H9 (cell line): ENCODE measurements around the gene KCNK13. TPM values are rescaled to one million over a fixed set of nuclear protein-coding genes. Genes with fewer than 3 reads are reported as not detected.

Source experiments
- DNase-seq: peaks from one replicate; pipeline ENCODE4 v3.0.0-alpha.2; 2017
- H2AFZ ChIP-seq: one replicate; pipeline ENCODE4 v1.6.1; 2013; ENCODE audit warnings: mild to moderate bottlenecking, low read length, control low read depth, moderate library complexity
- H2AK5ac ChIP-seq: 2 replicates; pipeline ENCODE4 v1.6.1; 2013; ENCODE audit warnings: low read length, control low read depth, mixed read lengths; ENCODE audit not compliant: insufficient read length
- H2BK120ac ChIP-seq: one replicate; pipeline ENCODE4 v1.6.1; 2013; ENCODE audit warnings: low read depth, mild to moderate bottlenecking, low read length, control low read depth, inconsistent platforms; ENCODE audit not compliant: poor library complexity, severe bottlenecking
- H2BK12ac ChIP-seq: 2 replicates; pipeline ENCODE4 v1.6.1; 2013; ENCODE audit warnings: low read length, control low read depth, mixed read lengths, low read depth; ENCODE audit not compliant: insufficient read length
- H2BK15ac ChIP-seq: 2 replicates; pipeline ENCODE4 v1.6.1; 2013; ENCODE audit warnings: low read depth, low read length, control low read depth
- H2BK20ac ChIP-seq: one replicate; pipeline ENCODE4 v1.6.1; 2013; ENCODE audit warnings: low read depth, mild to moderate bottlenecking, low read length, control low read depth, inconsistent platforms; ENCODE audit not compliant: poor library complexity, severe bottlenecking
- H2BK5ac ChIP-seq: 2 replicates; pipeline ENCODE4 v1.6.1; 2013; ENCODE audit warnings: low read length, control low read depth, mixed read lengths; ENCODE audit not compliant: insufficient read length
- H3K14ac ChIP-seq: 2 replicates; pipeline ENCODE4 v1.6.1; 2013; ENCODE audit warnings: low read length, control low read depth; ENCODE audit not compliant: insufficient read depth
- H3K18ac ChIP-seq: 2 replicates; pipeline ENCODE4 v1.6.1; 2013; ENCODE audit warnings: low read depth, mild to moderate bottlenecking, mixed read lengths, low read length, control low read depth; ENCODE audit not compliant: insufficient read length
- H3K23ac ChIP-seq: 2 replicates; pipeline ENCODE4 v1.6.1; 2013; ENCODE audit warnings: low read length, control low read depth, mixed read lengths, low read depth; ENCODE audit not compliant: insufficient read length
- H3K23me2 ChIP-seq: 2 replicates; pipeline ENCODE4 v1.6.1; 2013; ENCODE audit warnings: low read depth, mild to moderate bottlenecking, mixed read lengths, low read length, control low read depth; ENCODE audit not compliant: insufficient read length, poor library complexity, severe bottlenecking
- H3K27ac ChIP-seq: 2 replicates; pipeline ENCODE4 v1.5.1; 2013; ENCODE audit warnings: low read length, control low read depth, mixed read lengths, low read depth; ENCODE audit not compliant: insufficient read length
- H3K27me3 ChIP-seq: 2 replicates; pipeline ENCODE4 v1.6.1; 2013; ENCODE audit warnings: low read length, control low read depth, inconsistent platforms; ENCODE audit not compliant: insufficient read depth
- H3K4ac ChIP-seq: 2 replicates; pipeline ENCODE4 v1.6.1; 2013; ENCODE audit warnings: low read depth, mild to moderate bottlenecking, control low read depth, inconsistent platforms, low read length, moderate library complexity
- H3K4me1 ChIP-seq: 2 replicates; pipeline ENCODE4 v1.6.1; 2013; ENCODE audit warnings: low read length, control low read depth, inconsistent platforms; ENCODE audit not compliant: insufficient read depth
- H3K4me2 ChIP-seq: 2 replicates; pipeline ENCODE4 v1.6.1; 2013; ENCODE audit warnings: low read length, control low read depth, mixed read lengths; ENCODE audit not compliant: insufficient read length, insufficient read depth
- H3K56ac ChIP-seq: 2 replicates; pipeline ENCODE4 v1.6.1; 2013; ENCODE audit warnings: low read depth, mild to moderate bottlenecking, mixed read lengths, low read length, control low read depth; ENCODE audit not compliant: insufficient read length
- H3K79me1 ChIP-seq: 2 replicates; pipeline ENCODE4 v1.6.1; 2013; ENCODE audit warnings: low read depth, mild to moderate bottlenecking, moderate library complexity, low read length, control low read depth, inconsistent platforms; ENCODE audit not compliant: insufficient read depth, poor library complexity, severe bottlenecking
- H3K79me2 ChIP-seq: 2 replicates; pipeline ENCODE4 v1.6.1; 2013; ENCODE audit warnings: low read length, control low read depth, inconsistent platforms; ENCODE audit not compliant: insufficient read depth
- H3K9ac ChIP-seq: 2 replicates; pipeline ENCODE4 v1.6.1; 2013; ENCODE audit warnings: low read length, control low read depth, mixed read lengths; ENCODE audit not compliant: insufficient read length; ENCODE audit errors: extremely low read depth
- H3K9me3 ChIP-seq: one replicate; pipeline ENCODE4 v1.6.1; 2013; ENCODE audit warnings: low read depth, low read length, inconsistent platforms; ENCODE audit not compliant: control insufficient read depth
- H3T11ph ChIP-seq: one replicate; pipeline ENCODE4 v1.6.1; 2013; ENCODE audit warnings: mild to moderate bottlenecking, low read length, control low read depth, inconsistent platforms
- H4K20me1 ChIP-seq: one replicate; pipeline ENCODE4 v1.6.1; 2013; ENCODE audit not compliant: control insufficient read depth, insufficient read length, insufficient read depth
- H4K5ac ChIP-seq: 2 replicates; pipeline ENCODE4 v1.6.1; 2013; ENCODE audit warnings: low read depth, mild to moderate bottlenecking, mixed read lengths, low read length, control low read depth; ENCODE audit not compliant: insufficient read length
- H4K8ac ChIP-seq: replicated peaks from 2 replicates; pipeline ENCODE4 v1.6.1; 2013; ENCODE audit warnings: low read length, control low read depth, mixed read lengths, low read depth; ENCODE audit not compliant: insufficient read length
- H4K91ac ChIP-seq: 2 replicates; pipeline ENCODE4 v1.6.1; 2013; ENCODE audit warnings: low read depth, mild to moderate bottlenecking, moderate library complexity, mixed read lengths, low read length, control low read depth; ENCODE audit not compliant: insufficient read length
- H3K27ac Mint-ChIP-seq, 3 experiments: 2 replicates in 2 of 3; 3 replicates in 1 of 3; pipeline ENCODE4 v1.8.0; 2020 to 2021; ENCODE audit warnings: mixed read lengths in 3 of 3, mild to moderate bottlenecking in 1 of 3, moderate library complexity in 1 of 3
- H3K27me3 Mint-ChIP-seq: 2 replicates; pipeline ENCODE4 v1.8.0; 2021; ENCODE audit warnings: low read depth, mild to moderate bottlenecking, moderate library complexity, mixed read lengths
- H3K36me3 Mint-ChIP-seq, 3 experiments: 2 replicates in 2 of 3; 3 replicates in 1 of 3; pipeline ENCODE4 v1.8.0; 2020 to 2021; ENCODE audit warnings: low read depth in 3 of 3, mixed read lengths in 3 of 3; ENCODE audit not compliant: insufficient read depth in 1 of 3
- H3K4me1 Mint-ChIP-seq, 2 experiments: 2 replicates each; pipeline ENCODE4 v1.8.0; 2020; ENCODE audit warnings: mixed read lengths in 2 of 2
- H3K4me3 Mint-ChIP-seq, 2 experiments: 2 replicates in 1 of 2; 3 replicates in 1 of 2; pipeline ENCODE4 v1.8.0; 2020 to 2021; ENCODE audit warnings: mild to moderate bottlenecking in 2 of 2, mixed read lengths in 2 of 2, moderate library complexity in 1 of 2
- H3K9me3 Mint-ChIP-seq, 2 experiments: 2 replicates in 1 of 2; 3 replicates in 1 of 2; pipeline ENCODE4 v1.8.0; 2020; ENCODE audit warnings: mild to moderate bottlenecking in 2 of 2, mixed read lengths in 2 of 2, moderate library complexity in 1 of 2
- WGBS: extraction: QIAGEN DNeasy Blood & Tissue Kit; methylation state at CpG from one replicate; pipeline ENCODE4 v1.1.7; 2013; ENCODE audit warnings: missing lambda C conversion rate, low lambda C conversion rate, mixed read lengths; ENCODE audit not compliant: insufficient read length; ENCODE audit errors: extremely low coverage; 5-methylcytosine and 5-hydroxymethylcytosine counted together
- total RNA-seq: library from RNA; stranded (reverse); gene quantifications from 2 replicates; pipeline ENCODE4 v1.2.1, GENCODE V29; 2021
- TF ChIP-seq, protein P1 (sequence below): fragments of 200-600 bp; sonication (generic); conservative IDR thresholded peaks from 3 replicates; pipeline ENCODE4 v1.8.0; 2021; ENCODE audit warnings: antibody characterized with exemption, mild to moderate bottlenecking

KCNK13 gene
- total RNA-seq, 1 experiment from 2014 or later = 0.39 TPM

DNA sequence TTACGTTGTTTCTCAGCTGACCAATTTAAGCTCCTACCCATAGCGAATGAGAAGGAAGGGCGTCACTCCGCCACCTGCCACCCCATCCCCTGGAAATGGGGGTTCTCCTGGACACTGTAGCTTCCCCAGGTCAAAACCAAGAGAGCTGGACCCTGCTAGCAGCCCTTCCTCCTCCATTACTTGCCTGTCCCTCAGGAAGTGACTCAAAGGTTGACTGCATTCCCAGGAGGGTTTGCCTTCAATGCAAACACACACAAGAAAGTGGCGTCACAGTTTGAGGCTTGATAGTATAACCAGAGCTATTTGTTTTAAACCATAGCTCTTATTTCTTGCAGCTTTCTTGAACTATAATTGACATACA is 79.1 kb downstream of the KCNK13 start:
- no peak overlapping the region for H3K4me2 ChIP-seq
- Mint-ChIP-seq H3K4me1 (peaks cover 8 to 9% of the 10 kb centered on the region in 2 experiments; a peak in 3 of 4 replicates), H3K27ac (no peak overlapping the region), H3K27me3 (peaks cover 13% of the 10 kb centered on the region), H3K36me3 (no peaks in the 10 kb centered on the region; a peak in 2 of 7 replicates), H3K4me3 (no peak overlapping the region), H3K9me3 (0 out of 5 replicates have a peak, but pooled peaks cover 0 to 2% of the 10 kb centered on the region in 2 experiments)
- TF ChIP-seq, protein P1, sequence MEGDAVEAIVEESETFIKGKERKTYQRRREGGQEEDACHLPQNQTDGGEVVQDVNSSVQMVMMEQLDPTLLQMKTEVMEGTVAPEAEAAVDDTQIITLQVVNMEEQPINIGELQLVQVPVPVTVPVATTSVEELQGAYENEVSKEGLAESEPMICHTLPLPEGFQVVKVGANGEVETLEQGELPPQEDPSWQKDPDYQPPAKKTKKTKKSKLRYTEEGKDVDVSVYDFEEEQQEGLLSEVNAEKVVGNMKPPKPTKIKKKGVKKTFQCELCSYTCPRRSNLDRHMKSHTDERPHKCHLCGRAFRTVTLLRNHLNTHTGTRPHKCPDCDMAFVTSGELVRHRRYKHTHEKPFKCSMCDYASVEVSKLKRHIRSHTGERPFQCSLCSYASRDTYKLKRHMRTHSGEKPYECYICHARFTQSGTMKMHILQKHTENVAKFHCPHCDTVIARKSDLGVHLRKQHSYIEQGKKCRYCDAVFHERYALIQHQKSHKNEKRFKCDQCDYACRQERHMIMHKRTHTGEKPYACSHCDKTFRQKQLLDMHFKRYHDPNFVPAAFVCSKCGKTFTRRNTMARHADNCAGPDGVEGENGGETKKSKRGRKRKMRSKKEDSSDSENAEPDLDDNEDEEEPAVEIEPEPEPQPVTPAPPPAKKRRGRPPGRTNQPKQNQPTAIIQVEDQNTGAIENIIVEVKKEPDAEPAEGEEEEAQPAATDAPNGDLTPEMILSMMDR = no peak
- no peak overlapping the region for H3K27ac ChIP-seq
- no CpG with 5 or more reads among the region's 5 CpGs for WGBS
- no peaks in the 10 kb centered on the region for H3K79me1 ChIP-seq
- peak overlapping the region; percentile 53 for H3K18ac ChIP-seq
- no peak for DNase-seq
- no peaks in the 10 kb centered on the region for H3K79me2 ChIP-seq
- no peaks in the 10 kb centered on the region for H3K4me1 ChIP-seq
- no peak overlapping the region for H2BK20ac ChIP-seq
- no peaks in the 10 kb centered on the region for H3K9me3 ChIP-seq
- no peak overlapping the region for H2BK12ac ChIP-seq
- no peak overlapping the region for H2AK5ac ChIP-seq
- no peaks in the 10 kb centered on the region for H4K20me1 ChIP-seq
- H3K23me2 ChIP-seq = no peaks in the 10 kb centered on the region
- no peak overlapping the region for H3K9ac ChIP-seq
- H3K14ac ChIP-seq = peak overlapping the region; percentile 66
- no peak overlapping the region for H3K56ac ChIP-seq
- no peak overlapping the region for H2BK15ac ChIP-seq
- no peak overlapping the region for H2BK5ac ChIP-seq
- H4K8ac ChIP-seq = no peak overlapping the region
- no peak overlapping the region for H4K91ac ChIP-seq
- no peak overlapping the region for H2AFZ ChIP-seq
- H3T11ph ChIP-seq = no peak overlapping the region
- no peaks in the 10 kb centered on the region for H3K27me3 ChIP-seq
- H3K4ac ChIP-seq = no peak overlapping the region
- no peak overlapping the region for H3K23ac ChIP-seq
- H2BK120ac ChIP-seq = no peak overlapping the region
- H4K5ac ChIP-seq = no peak overlapping the region
